Measurements from ENCODE around the gene DUSP1. TPM values are rescaled to one million over a fixed set of nuclear protein-coding genes. Genes with fewer than 3 reads are reported as not detected.

Gene DUSP1
- total and polyA plus RNA-seq, 3 donors from 2014 or later, result 86.2 to 172 (median 159) TPM

DNA sequence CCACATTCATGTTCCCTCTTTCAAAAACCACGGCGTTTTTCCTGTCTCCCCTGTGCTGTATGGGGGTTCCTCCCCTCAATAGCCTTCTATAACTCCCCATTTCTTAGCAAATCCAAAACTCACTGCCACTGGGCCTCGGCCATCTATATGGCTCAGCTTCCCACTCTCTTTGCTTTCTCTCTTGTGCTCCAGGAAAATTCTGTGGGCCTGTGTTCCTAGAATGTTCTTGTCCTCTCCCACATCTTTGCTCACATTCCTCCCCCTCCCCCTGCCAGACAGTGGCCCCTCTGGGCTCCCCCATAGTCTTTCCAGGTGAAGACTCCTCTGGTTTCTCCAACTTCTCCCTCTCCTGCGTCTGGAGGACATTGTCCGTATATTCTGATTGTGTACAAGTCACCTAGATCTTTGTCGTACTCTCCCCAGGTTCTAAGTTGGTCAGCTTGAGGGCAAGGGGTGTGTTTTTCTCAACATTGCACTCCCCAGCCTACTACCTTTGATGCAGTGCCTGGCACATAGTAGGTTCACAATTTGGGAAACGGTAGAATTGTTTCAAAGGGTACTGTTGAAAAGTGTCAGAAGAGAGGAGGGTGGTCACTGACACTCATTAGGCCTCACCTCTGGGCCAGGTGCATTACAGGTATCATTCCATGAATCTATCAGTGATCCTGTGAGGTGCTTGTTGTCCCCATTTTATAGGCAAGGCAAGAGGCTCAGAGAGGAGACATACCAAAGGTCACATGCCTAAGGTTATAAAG, 3.7 kb upstream of the DUSP1 start:
- WGBS, 2 donors, result 83 to 90% methylated on average over 7 of the region's 7 CpGs
- intact Hi-C loops (cut with DNase I; ENCODE audit: low total_unique reads), result loop anchor here (10.0 kb wide), 1 partner anchor 90 kb away; no protein-coding TSS in a partner anchor
- H3K27ac ChIP-seq, result peak overlapping the region in 1 of 2 donors; percentile 100
- peaks cover 32% of the 10 kb centered on the region for H3K4me1 ChIP-seq
- H3K27me3 ChIP-seq, result no peaks in the 10 kb centered on the region
- no peaks in the 10 kb centered on the region for H3K36me3 ChIP-seq (ENCODE audit: low read depth, missing control alignments)
- no peak overlapping the region for H3K4me3 ChIP-seq
- TF ChIP-seq, protein P1, sequence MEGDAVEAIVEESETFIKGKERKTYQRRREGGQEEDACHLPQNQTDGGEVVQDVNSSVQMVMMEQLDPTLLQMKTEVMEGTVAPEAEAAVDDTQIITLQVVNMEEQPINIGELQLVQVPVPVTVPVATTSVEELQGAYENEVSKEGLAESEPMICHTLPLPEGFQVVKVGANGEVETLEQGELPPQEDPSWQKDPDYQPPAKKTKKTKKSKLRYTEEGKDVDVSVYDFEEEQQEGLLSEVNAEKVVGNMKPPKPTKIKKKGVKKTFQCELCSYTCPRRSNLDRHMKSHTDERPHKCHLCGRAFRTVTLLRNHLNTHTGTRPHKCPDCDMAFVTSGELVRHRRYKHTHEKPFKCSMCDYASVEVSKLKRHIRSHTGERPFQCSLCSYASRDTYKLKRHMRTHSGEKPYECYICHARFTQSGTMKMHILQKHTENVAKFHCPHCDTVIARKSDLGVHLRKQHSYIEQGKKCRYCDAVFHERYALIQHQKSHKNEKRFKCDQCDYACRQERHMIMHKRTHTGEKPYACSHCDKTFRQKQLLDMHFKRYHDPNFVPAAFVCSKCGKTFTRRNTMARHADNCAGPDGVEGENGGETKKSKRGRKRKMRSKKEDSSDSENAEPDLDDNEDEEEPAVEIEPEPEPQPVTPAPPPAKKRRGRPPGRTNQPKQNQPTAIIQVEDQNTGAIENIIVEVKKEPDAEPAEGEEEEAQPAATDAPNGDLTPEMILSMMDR (IDR thresholded peaks at IDR 0.05), result no peak
- TF ChIP-seq POLR2A (IDR thresholded peaks at IDR 0.05), result no peak
- no peaks in the 10 kb centered on the region for H3K9me3 ChIP-seq
- DNase-seq, result no peak

DNA sequence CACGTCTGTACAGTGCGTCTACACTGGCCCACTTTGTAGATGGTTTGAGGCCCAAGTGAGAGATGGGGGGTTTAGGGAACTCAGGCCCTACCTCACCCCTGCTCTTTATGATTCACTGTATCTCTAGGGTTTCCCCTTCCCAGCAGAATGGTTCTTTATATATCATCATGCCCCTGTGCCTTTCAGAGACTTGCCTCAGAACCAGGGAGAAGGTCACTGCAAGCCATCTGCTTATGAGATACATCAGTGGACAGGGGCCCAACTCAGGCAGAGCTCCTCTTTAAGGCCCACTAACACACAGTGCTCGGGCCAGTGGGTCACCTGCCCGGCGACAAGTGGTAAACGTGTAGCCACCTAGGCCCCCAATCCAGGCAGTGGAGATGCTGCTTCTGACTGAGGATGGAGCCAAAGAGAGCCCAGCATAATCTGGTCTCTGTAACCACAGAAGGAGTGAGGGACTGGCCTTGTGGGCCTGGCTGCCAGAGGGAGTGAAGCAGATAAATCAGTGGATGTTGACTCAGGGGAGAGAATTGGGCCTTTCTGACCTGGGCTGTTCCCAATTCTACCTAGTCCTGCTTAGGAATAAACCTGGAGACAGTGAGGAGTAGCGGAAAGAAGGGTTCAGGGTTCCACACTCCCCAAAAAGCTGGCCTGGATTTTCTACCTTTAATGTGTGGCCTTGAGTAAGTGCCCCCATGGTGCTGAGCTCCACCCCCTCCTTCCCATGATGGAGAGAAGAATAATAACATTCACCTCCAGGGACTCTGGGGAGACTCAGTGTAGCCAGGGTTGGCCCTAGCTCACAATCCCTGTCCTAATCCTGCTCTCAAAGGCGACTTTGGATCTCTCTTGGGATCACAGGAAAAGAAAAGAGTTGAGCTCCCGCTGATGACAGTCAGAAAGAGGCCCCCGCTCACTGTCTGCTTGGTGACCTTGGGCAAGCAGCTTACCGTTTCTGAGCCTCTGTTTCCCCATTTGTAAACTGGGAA, 2.8 kb upstream of the DUSP1 start:
- DNase-seq, result no peak
- no peaks in the 10 kb centered on the region for H3K36me3 ChIP-seq (ENCODE audit: low read depth, missing control alignments)
- H3K27ac ChIP-seq, result peak overlapping the region; percentile 100
- WGBS, 2 donors, result 65 to 70% methylated on average over 9 to 11 of the region's 11 CpGs
- TF ChIP-seq, protein P1 (IDR thresholded peaks at IDR 0.05), result no peak
- H3K4me3 ChIP-seq, result no peak overlapping the region
- H3K27me3 ChIP-seq, result no peaks in the 10 kb centered on the region
- intact Hi-C loops (cut with DNase I; ENCODE audit: low total_unique reads), result loop anchor here (10.0 kb wide), 1 partner anchor 91 kb away; no protein-coding TSS in a partner anchor
- H3K4me1 ChIP-seq, result peaks cover 32% of the 10 kb centered on the region
- no peaks in the 10 kb centered on the region for H3K9me3 ChIP-seq

DNA sequence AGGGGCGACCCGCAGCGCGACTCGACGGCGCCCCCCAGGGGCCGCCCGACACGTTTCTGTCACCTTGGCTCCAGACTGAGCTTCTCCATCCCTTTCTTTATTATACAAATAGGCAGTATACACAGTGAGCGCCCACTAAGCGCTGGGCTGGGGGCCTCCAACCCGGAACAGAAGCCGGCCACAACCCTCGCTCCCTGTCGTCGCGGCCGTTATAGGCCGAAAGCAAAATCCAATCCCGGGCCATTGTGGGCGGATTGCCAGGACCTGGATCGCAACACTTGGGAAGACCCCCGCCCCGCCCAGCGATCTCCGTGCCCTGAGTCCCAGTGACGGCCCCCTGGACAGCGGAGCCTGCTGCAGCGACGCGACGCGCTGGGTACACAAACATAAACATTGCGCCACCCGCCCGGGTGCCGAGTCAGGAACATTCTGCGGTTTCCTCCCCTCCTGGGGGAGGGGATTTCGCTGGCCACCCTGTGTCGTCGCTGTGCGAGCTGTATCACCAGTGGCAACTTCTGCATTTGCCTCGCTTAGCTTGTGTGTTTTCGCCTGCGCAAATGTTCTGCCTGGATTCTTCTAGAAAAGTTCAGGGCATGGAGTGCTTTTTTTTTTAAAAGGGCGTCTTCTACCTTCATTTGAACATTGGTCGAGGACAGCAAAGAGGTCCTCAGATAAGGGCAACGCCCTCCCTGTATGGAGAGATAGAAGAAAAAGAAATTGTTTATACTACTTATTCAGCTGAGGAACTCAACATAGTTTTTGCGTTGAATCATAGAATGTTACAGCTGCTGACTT, 1.3 kb upstream of the DUSP1 start:
- 22 to 23% methylated on average over 23 to 50 of the region's 50 CpGs for WGBS, 2 donors
- Histone ChIP-seq H3K4me1 (peaks cover 24% of the 10 kb centered on the region), H3K27ac (peak overlapping the region; percentile 100)

More for the DNA sequence above, 1.3 kb upstream of the DUSP1 start:
- Histone ChIP-seq H3K4me3 (peak overlapping the region; percentile 92 to 95), H3K36me3 (ENCODE audit: low read depth, missing control alignments) (no peaks in the 10 kb centered on the region), H3K27me3 (no peaks in the 10 kb centered on the region), H3K9me3 (no peaks in the 10 kb centered on the region)
- peak; percentile 82 for DNase-seq
- TF ChIP-seq, protein P1 (IDR thresholded peaks at IDR 0.05), result peak; percentile 47 to 84 (median 81)
- no peak for TF ChIP-seq POLR2A (IDR thresholded peaks at IDR 0.05)
- intact Hi-C loops (cut with DNase I; ENCODE audit: low total_unique reads), result loop anchor here (10.0 kb wide), 1 partner anchor 92 kb away; no protein-coding TSS in a partner anchor

Data from testis (tissue), 3 donors.